Osteocyte (in vitro differentiated cells): ENCODE results near the gene FAXDC2. TPM values are rescaled to one million over a fixed set of nuclear protein-coding genes. Genes with fewer than 3 reads are reported as not detected.

Experiments used
- DNase-seq: peaks from one replicate; pipeline ENCODE4 v3.0.0; 2021; ENCODE audit warnings: mixed read lengths; ENCODE audit not compliant: unreplicated experiment; ENCODE audit errors: extremely low spot score
- H3K27ac Mint-ChIP-seq: one replicate; pipeline ENCODE4 v1.8.0; 2021; ENCODE audit warnings: mild to moderate bottlenecking, mixed read lengths; ENCODE audit not compliant: unreplicated experiment
- H3K27me3 Mint-ChIP-seq: one replicate; pipeline ENCODE4 v1.8.0; 2021; ENCODE audit warnings: mixed read lengths; ENCODE audit not compliant: unreplicated experiment
- H3K36me3 Mint-ChIP-seq: one replicate; pipeline ENCODE4 v1.8.0; 2021; ENCODE audit warnings: mixed read lengths; ENCODE audit not compliant: unreplicated experiment
- H3K4me1 Mint-ChIP-seq: one replicate; pipeline ENCODE4 v1.8.0; 2021; ENCODE audit warnings: mixed read lengths; ENCODE audit not compliant: unreplicated experiment
- H3K4me3 Mint-ChIP-seq: one replicate; pipeline ENCODE4 v1.8.0; 2021; ENCODE audit warnings: mild to moderate bottlenecking, moderate library complexity, mixed read lengths; ENCODE audit not compliant: unreplicated experiment
- H3K9me3 Mint-ChIP-seq: one replicate; pipeline ENCODE4 v1.8.0; 2021; ENCODE audit warnings: mixed read lengths; ENCODE audit not compliant: unreplicated experiment
- CTCF ChIP-seq: fragments of 200-600 bp; sonication (generic); IDR thresholded peaks from 2 replicates; pipeline ENCODE4 v1.5.0; 2021; ENCODE audit warnings: antibody characterized with exemption, mild to moderate bottlenecking, moderate library complexity
- total RNA-seq: library from RNA; stranded (reverse); gene quantifications from 2 replicates; pipeline ENCODE4 v1.2.1, GENCODE V29; 2021

FAXDC2 gene
- total RNA-seq, 1 donor from 2014 or later: 25.7 TPM

- Mint-ChIP-seq H3K9me3 (no peaks in the 10 kb centered on the region), H3K4me1 (peaks cover 45% of the 10 kb centered on the region), H3K27ac (no peak overlapping the region), H3K36me3 (peaks cover 62% of the 10 kb centered on the region), H3K27me3 (no peaks in the 10 kb centered on the region), H3K4me3 (no peak overlapping the region)
- no peak for TF ChIP-seq CTCF
- no peak for DNase-seq
Observed at GRCh38 chr5:154896562-154897165, 46.3 kb upstream of the FAXDC2 start.

GRCh38 chr5:154895606-154896561, 45.5 kb upstream of the FAXDC2 start:
- no peaks in the 10 kb centered on the region for H3K27me3 Mint-ChIP-seq
- H3K4me3 Mint-ChIP-seq: no peak overlapping the region
- TF ChIP-seq CTCF: no peak

GRCh38 chr5:154893381-154893780, 43.0 kb upstream of the FAXDC2 start:
- Mint-ChIP-seq H3K4me3 (no peak overlapping the region), H3K27me3 (no peaks in the 10 kb centered on the region), H3K4me1 (peaks cover 13% of the 10 kb centered on the region), H3K36me3 (peaks cover 69% of the 10 kb centered on the region), H3K9me3 (no peaks in the 10 kb centered on the region), H3K27ac (peak overlapping the region; percentile 63)
- TF ChIP-seq CTCF: no peak
- no peak for DNase-seq

More at GRCh38 chr5:154895606-154896561, 45.5 kb upstream of the FAXDC2 start:
- H3K4me1 Mint-ChIP-seq: peaks cover 37% of the 10 kb centered on the region
- peaks cover 67% of the 10 kb centered on the region for H3K36me3 Mint-ChIP-seq
- DNase-seq: no peak
- H3K9me3 Mint-ChIP-seq: no peaks in the 10 kb centered on the region
- H3K27ac Mint-ChIP-seq: no peak overlapping the region

- no peak for DNase-seq
- Mint-ChIP-seq H3K27me3 (no peaks in the 10 kb centered on the region), H3K4me3 (no peak overlapping the region), H3K4me1 (peaks cover 11% of the 10 kb centered on the region), H3K36me3 (peaks cover 71% of the 10 kb centered on the region), H3K27ac (no peak overlapping the region), H3K9me3 (no peaks in the 10 kb centered on the region)
- no peak for TF ChIP-seq CTCF
Observed at GRCh38 chr5:154892369-154892771, 42.0 kb upstream of the FAXDC2 start.

- Mint-ChIP-seq H3K4me1 (no peaks in the 10 kb centered on the region), H3K36me3 (peaks cover 64% of the 10 kb centered on the region), H3K27me3 (no peaks in the 10 kb centered on the region), H3K27ac (no peak overlapping the region), H3K4me3 (no peak overlapping the region), H3K9me3 (peaks cover 15% of the 10 kb centered on the region)
- no peak for DNase-seq
- no peak for TF ChIP-seq CTCF
Observed at GRCh38 chr5:154885439-154885838, 35.0 kb upstream of the FAXDC2 start.
